Subcutaneous abdominal adipose tissue (tissue), 5 donors: ENCODE results near the gene CCDC97.

Source experiments
- H3K27ac ChIP-seq: one replicate; pipeline ENCODE4 v1.7.0; 2013; ENCODE audit warnings: low read depth, mild to moderate bottlenecking, inconsistent platforms, low read length, moderate library complexity
- H3K27me3 ChIP-seq, 5 donors: one replicate each; pipeline ENCODE4 v1.7.0; 2013; ENCODE audit warnings: low read length in 5 of 5, inconsistent platforms in 1 of 5; ENCODE audit not compliant: control insufficient read depth in 5 of 5, insufficient read depth in 4 of 5
- H3K36me3 ChIP-seq, 5 donors: one replicate each; pipeline ENCODE4 v1.7.0; 2013; ENCODE audit warnings: low read length in 5 of 5; ENCODE audit not compliant: control insufficient read depth in 5 of 5, insufficient read depth in 5 of 5
- H3K4me1 ChIP-seq, 5 donors: one replicate each; pipeline ENCODE4 v1.7.0; 2013; ENCODE audit warnings: low read length in 5 of 5, mild to moderate bottlenecking in 3 of 5, moderate library complexity in 1 of 5; ENCODE audit not compliant: control insufficient read depth in 5 of 5, insufficient read depth in 5 of 5
- H3K4me3 ChIP-seq, 5 donors: one replicate each; pipeline ENCODE4 v1.7.0; 2013; ENCODE audit warnings: low read length in 5 of 5, low read depth in 1 of 5
- H3K9ac ChIP-seq, 5 donors: one replicate each; pipeline ENCODE4 v1.7.0; 2013; ENCODE audit warnings: low read length in 5 of 5, mild to moderate bottlenecking in 4 of 5, moderate library complexity in 3 of 5
- H3K9me3 ChIP-seq, 5 donors: one replicate each; pipeline ENCODE4 v1.7.0; 2013; ENCODE audit warnings: low read length in 5 of 5; ENCODE audit not compliant: control insufficient read depth in 5 of 5
- donor health status: healthy.
- donor health status: healthy.
- donor health status: healthy.
- donor health status: healthy.
- donor health status: healthy.

The CCDC97 gene

DNA sequence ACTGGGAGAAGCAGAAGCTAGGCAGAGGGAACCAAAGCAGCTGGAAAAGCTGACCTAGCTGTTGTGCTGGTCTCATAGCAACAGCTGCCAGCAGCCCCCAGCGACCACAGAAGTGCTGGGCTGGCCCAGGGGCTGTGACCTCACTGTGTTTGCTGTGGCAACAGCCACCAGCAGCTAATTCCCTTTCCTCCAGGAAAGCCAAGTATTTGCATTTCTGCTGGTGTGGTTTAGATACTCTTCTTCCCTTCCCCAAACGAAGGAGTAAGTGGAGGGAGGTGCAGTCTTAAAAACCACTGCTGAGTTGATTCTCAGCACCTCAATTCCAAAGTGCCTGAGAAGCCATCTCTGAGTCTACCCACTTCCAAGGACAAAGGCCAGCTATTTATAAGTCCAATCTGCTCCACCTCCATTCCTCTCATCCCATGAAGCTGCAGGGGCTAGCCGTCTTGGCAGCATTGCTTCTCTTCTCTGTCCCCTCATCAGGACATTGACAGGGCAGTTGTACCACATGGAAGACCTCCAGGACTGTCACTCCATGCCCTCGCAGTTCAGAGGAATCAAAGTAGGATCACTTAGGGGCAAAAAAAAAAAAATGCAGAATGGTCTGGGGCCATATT, 11.5 kb upstream of the CCDC97 start:
- H3K9me3 ChIP-seq: no peaks in the 10 kb centered on the region

DNA sequence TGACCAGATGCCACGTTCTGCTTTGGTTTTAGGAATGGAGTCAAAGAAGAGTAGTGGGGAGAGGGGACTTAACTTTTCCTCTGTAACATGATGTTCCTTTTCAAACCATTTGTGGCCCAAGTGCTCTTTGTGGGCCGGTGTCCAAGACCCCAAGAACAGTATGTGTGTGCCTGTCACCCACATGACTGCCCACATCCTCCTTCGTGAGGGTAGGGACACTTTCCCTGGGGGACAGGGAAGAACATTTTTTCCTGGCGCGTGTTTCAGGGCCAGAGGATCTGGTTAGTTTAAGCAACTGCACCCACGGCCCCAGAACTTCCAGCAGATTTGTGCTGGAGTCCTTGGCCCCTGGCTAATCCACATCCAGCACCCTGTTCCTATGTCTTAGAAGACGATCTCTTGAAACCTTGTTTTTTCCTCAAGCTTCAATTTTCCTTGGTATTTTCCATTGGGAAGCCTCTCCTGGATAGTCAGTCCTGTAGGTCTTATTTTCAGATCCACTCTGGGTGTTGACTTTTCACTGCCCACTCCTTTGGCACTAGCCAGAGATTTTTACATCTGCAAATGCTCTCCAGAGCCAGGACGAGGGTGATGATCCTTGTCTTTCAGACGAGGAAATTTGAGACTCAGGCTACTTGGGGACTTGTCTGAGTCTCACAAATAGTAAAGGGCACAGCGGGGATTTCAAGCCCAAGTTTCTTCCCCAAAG, 10.8 kb upstream of the CCDC97 start:
- Histone ChIP-seq H3K27me3 (no peaks in the 10 kb centered on the region), H3K4me1 (peaks cover 20 to 72% (median 53%) of the 10 kb centered on the region in 5 donors), H3K9me3 (no peaks in the 10 kb centered on the region), H3K9ac (peak overlapping the region in 1 of 5 donors; percentile 38), H3K27ac (peak overlapping the region; percentile 76), H3K4me3 (peak overlapping the region in 2 of 5 donors; percentile 4 to 19), H3K36me3 (peaks cover 19 to 95% (median 80%) of the 10 kb centered on the region in 5 donors)

More for the DNA sequence above, 11.5 kb upstream of the CCDC97 start:
- Histone ChIP-seq H3K36me3 (peaks cover 19 to 95% (median 80%) of the 10 kb centered on the region in 5 donors), H3K9ac (peak overlapping the region in 4 of 5 donors; percentile 1 to 54 (median 31)), H3K27me3 (no peaks in the 10 kb centered on the region), H3K4me3 (peak overlapping the region in 2 of 5 donors; percentile 8 to 19), H3K4me1 (peaks cover 20 to 70% (median 51%) of the 10 kb centered on the region in 5 donors), H3K27ac (peak overlapping the region; percentile 76)

DNA sequence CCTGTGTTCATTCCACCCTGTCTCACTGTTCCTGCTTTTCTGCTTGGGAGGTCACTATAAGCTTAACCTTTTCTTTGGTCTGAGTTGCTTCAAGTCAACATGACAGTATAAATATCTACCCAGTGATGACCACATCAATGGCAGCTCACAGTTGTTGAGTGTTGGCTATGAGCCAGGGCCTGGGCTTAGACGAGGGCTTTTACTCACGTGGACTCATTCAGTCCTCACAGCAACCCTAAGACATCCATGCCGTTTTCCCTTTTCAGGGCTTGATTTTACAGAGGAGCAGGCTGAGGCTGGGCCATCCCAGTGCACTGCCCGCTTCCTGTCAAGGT, 10.2 kb upstream of the CCDC97 start:
- peak overlapping the region in 1 of 5 donors; percentile 28 for H3K9ac ChIP-seq
- no peaks in the 10 kb centered on the region for H3K27me3 ChIP-seq
- H3K36me3 ChIP-seq: peaks cover 19 to 95% (median 80%) of the 10 kb centered on the region in 5 donors
- peak overlapping the region; percentile 76 for H3K27ac ChIP-seq
- no peaks in the 10 kb centered on the region for H3K9me3 ChIP-seq
- no peak overlapping the region for H3K4me3 ChIP-seq
- peaks cover 20 to 77% (median 58%) of the 10 kb centered on the region in 5 donors for H3K4me1 ChIP-seq

DNA sequence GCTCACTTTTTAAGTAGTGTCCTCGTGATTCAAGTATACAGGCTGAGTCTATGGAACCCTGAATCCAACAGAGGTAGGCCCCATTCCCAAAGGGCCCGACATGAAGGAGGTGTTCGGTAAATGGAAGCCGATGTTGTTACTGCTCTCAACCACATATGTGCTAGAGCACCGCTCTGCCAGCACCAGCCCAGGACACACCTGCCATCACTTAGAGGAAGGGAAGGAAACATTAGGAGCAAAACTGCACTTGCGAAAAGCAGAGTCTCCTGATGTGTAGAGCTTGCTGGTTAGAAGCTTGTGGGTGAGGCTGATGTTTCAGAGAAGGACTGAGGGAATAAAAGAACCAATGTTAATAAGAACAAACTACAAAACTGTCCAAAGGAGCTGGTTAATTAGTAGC, 9.4 kb upstream of the CCDC97 start:
- Histone ChIP-seq H3K27ac (peak overlapping the region; percentile 76), H3K9ac (peak overlapping the region in 1 of 5 donors; percentile 33), H3K36me3 (peaks cover 15 to 95% (median 80%) of the 10 kb centered on the region in 5 donors), H3K4me3 (no peak overlapping the region), H3K9me3 (no peaks in the 10 kb centered on the region), H3K4me1 (peaks cover 20 to 79% (median 59%) of the 10 kb centered on the region in 5 donors), H3K27me3 (no peaks in the 10 kb centered on the region)

DNA sequence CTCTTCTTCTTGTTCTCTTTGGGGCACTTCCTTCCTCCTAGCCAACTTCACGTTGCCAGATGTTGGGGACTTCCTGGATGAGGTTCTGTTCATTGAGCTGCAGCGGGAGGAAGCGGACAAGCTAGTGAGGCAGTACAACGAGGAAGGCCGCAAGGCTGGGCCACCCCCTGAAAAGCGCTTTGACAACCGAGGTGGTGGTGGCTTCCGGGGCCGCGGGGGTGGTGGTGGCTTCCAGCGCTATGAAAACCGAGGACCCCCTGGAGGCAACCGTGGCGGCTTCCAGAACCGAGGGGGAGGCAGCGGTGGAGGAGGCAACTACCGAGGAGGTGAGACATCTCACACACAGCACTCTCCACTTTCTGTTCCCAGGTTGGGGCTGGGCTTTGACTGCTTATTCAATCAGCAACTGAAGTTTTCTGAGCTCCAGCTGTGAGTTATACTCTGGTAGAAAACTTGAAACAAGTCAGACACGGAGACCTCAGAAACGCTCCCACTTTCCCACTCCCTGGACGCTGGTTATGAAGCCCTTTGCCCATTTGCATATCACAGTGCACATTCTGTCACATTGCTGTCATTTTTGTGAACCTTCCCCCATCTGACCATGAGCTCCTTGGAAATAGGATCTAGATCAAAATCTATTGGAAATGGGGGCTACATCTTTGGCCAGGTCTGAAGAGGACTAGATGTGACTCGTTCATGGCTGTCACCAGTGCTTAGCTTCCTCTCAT, 7.2 kb upstream of the CCDC97 start:
- Histone ChIP-seq H3K27ac (no peak overlapping the region), H3K4me1 (peaks cover 15 to 75% (median 43%) of the 10 kb centered on the region in 5 donors), H3K4me3 (peak overlapping the region in 1 of 5 donors; percentile 16), H3K36me3 (peaks cover 11 to 92% (median 72%) of the 10 kb centered on the region in 5 donors), H3K9me3 (no peaks in the 10 kb centered on the region), H3K27me3 (no peaks in the 10 kb centered on the region), H3K9ac (no peak overlapping the region)

DNA sequence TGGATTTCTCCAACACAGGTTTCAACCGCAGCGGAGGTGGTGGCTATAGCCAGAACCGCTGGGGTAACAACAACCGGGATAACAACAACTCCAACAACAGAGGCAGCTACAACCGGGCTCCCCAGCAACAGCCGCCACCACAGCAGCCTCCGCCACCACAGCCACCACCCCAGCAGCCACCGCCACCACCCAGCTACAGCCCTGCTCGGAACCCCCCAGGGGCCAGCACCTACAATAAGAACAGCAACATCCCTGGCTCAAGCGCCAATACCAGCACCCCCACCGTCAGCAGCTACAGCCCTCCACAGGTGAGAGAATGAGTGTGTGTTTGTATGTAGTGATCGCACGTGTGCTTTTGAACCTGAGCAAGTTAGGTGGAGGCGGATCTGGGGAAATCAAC, 6.0 kb upstream of the CCDC97 start:
- H3K4me3 ChIP-seq: no peak overlapping the region
- H3K27ac ChIP-seq: no peak overlapping the region
- H3K9ac ChIP-seq: no peak overlapping the region
- peaks cover 0 to 2% (median 0%) of the 10 kb centered on the region in 5 donors for H3K27me3 ChIP-seq
- H3K36me3 ChIP-seq: peaks cover 11 to 81% (median 64%) of the 10 kb centered on the region in 5 donors
- H3K4me1 ChIP-seq: peaks cover 16 to 75% (median 43%) of the 10 kb centered on the region in 5 donors
- no peaks in the 10 kb centered on the region for H3K9me3 ChIP-seq

DNA sequence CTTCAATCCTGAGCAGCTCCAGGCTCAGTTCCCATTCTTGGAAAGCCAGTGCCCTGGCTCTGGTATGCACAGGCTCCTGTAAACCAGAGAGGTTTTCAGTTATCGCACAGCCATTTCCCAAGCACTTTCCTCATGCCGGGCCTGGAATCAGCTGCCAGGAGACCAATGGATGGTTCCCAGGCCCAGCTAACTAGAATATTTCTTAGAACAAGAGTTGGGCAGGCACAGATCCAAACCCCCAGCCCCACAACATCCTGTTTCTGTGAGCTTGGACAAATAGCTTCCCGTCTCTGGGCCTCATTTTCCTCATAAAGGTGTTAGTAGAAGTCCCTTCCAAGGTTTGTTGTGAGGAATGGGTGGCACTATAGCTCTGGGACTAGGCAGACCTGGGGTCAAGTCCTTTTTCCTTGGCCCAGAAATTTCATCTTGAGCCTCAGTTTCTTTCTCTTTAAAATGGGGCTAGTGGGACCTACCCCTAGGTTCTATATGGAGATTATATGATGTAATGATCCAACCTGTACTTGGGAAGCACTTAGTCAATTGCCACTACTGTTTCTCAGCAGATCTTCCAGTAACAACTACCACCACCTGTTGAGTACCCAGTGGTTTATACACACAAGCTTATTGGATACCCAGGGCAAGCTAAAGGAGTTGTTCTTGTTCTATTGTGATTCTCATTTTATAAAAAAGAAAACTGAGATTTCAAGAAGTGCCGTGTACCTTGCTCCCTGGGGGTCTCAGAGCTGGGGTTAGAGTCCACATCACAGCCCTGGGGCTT, 5.1 kb upstream of the CCDC97 start:
- Histone ChIP-seq H3K27ac (no peak overlapping the region), H3K9me3 (no peaks in the 10 kb centered on the region), H3K27me3 (peaks cover 0 to 2% (median 0%) of the 10 kb centered on the region in 5 donors), H3K4me1 (peaks cover 16 to 74% (median 43%) of the 10 kb centered on the region in 5 donors), H3K9ac (no peak overlapping the region), H3K4me3 (no peak overlapping the region), H3K36me3 (peaks cover 11 to 74% (median 63%) of the 10 kb centered on the region in 5 donors)

DNA sequence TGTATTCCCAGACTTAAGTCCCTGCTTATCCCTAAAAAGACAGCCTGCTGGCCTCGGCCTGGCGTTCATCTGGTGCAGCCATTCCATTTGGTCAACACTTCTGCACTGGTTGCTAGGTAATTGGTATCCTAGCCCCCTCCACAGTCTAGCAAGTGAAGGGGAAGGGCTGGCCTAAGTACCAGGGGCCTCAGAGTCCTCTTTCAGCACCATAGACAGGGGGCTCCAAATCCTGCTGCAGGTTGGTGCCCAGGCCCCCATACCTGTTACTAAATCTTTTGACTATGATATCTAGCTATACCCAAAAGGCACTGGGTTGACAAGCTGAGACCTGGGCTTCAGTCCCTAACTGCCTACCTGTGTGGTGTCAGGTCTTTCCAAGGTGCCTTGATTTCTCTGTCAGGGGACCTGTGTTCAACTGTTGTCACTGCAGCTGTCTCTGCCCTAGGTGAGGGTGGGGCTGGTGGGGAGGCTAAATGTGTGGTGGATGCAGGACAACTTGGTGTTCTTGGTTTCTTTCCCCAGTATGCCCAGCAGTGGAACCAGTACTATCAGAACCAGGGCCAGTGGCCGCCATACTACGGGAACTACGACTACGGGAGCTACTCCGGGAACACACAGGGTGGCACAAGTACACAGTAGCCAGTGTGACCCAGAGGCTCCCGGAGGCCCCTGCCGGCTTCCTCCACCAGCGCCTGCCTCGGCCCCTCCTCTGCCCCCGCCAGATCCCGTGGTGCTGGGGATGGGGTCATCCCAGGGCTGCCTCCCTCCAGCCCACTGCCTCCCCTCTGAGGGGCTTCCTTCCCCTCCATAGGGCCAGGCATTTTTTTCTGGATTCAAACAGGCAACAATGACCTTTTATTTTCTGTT, 3.8 kb upstream of the CCDC97 start:
- H3K27ac ChIP-seq: peak overlapping the region; percentile 93
- no peak overlapping the region for H3K4me3 ChIP-seq
- H3K4me1 ChIP-seq: peaks cover 12 to 72% (median 46%) of the 10 kb centered on the region in 5 donors
- H3K36me3 ChIP-seq: peaks cover 8 to 62% (median 55%) of the 10 kb centered on the region in 5 donors
- no peaks in the 10 kb centered on the region for H3K9me3 ChIP-seq
- peak overlapping the region in 2 of 5 donors; percentile 5 to 14 for H3K9ac ChIP-seq
- peaks cover 0 to 2% (median 0%) of the 10 kb centered on the region in 5 donors for H3K27me3 ChIP-seq
